Measurements from ENCODE around the gene ZSWIM7. TPM values are rescaled to one million over a fixed set of nuclear protein-coding genes. Genes with fewer than 3 reads are reported as not detected.

ZSWIM7 gene
- total RNA-seq, 1 experiment from 2014 or later: 11.9 TPM

DNA sequence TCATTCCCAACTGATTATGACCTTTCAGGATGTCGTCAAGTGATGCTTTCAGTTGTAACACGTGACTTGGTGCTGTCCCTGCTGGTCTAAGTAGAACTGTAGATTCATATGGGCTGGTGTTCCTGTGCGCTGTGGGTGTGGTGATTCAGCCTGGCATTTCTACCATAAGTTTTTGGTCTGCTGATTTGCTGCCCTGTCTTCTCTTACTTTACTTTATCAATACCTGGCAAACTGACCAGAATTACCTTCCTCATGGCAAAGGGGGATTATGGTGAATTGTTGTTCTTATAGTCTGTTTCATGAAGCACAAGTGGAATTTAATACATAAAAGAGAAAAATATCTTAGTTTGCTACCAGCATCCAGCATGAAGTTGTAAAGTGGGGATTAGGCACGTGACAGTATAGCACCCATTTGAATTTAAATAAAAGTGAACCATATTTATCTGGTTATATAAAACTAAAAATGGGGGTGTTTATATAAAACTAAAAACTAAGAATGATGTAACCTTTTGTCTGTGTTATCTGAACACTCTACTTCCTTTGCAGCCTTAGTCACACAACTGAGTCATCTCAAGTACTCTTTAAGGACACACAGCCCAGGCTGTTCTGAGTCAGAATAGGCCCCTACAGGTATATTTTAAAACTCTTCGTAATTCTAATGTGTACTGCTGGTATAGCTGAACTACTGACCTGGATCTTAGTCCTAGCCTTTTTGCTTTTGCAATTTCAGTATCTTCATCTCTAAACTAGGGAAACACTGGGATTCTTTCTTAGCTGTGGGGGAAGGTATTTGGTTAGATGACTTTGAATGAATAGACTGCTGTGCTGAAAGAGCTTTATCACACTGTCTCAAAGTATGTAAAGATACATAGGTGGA, 28.4 kb upstream of the ZSWIM7 start:
- H3K4me1 Mint-ChIP-seq (ENCODE audit: low read depth, unreplicated experiment): no peaks in the 10 kb centered on the region
- intact Hi-C loops (cut with micrococcal nuclease; ENCODE audit: unreplicated experiment): no loop called here
- DNase-seq: peak; percentile 35
- H3K27ac Mint-ChIP-seq (ENCODE audit: unreplicated experiment): peak overlapping the region; percentile 75
- H3K27me3 Mint-ChIP-seq (ENCODE audit: unreplicated experiment): no peaks in the 10 kb centered on the region
- TF ChIP-seq, protein P1, sequence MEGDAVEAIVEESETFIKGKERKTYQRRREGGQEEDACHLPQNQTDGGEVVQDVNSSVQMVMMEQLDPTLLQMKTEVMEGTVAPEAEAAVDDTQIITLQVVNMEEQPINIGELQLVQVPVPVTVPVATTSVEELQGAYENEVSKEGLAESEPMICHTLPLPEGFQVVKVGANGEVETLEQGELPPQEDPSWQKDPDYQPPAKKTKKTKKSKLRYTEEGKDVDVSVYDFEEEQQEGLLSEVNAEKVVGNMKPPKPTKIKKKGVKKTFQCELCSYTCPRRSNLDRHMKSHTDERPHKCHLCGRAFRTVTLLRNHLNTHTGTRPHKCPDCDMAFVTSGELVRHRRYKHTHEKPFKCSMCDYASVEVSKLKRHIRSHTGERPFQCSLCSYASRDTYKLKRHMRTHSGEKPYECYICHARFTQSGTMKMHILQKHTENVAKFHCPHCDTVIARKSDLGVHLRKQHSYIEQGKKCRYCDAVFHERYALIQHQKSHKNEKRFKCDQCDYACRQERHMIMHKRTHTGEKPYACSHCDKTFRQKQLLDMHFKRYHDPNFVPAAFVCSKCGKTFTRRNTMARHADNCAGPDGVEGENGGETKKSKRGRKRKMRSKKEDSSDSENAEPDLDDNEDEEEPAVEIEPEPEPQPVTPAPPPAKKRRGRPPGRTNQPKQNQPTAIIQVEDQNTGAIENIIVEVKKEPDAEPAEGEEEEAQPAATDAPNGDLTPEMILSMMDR (IDR thresholded peaks at IDR 0.05; ENCODE audit: unreplicated experiment): no peak
- no peak overlapping the region for H3K4me3 Mint-ChIP-seq (ENCODE audit: low read depth, unreplicated experiment)
- H3K36me3 Mint-ChIP-seq (ENCODE audit: insufficient read depth, unreplicated experiment): peaks cover 41% of the 10 kb centered on the region
- CTCF ChIA-PET: no interaction called here
- H3K9me3 Mint-ChIP-seq (ENCODE audit: low read depth, unreplicated experiment): no peaks in the 10 kb centered on the region
- TSS peak; percentile 47 for BruUV-seq (replicated peaks)

DNA sequence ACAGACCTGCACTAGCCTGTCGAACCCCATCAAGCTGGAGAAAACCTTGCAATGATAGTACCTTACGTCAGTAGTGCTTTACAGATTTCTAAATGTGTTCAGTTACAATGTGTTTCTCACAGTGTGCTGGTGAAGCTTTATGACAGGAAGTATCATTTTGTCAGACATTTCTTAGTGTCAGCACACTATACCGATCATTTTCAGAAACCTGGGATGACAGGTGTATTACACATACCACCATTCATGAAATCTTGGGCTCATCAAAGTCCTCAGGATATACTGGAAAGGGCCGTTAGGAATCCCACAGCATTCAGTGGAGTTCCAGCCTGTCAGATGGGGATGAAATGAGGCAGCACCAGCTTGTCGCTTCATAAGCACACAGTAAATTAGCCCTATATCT, 27.4 kb upstream of the ZSWIM7 start:
- DNase-seq: no peak
- CTCF ChIA-PET: no interaction called here
- Mint-ChIP-seq H3K36me3 (ENCODE audit: insufficient read depth, unreplicated experiment) (peaks cover 31% of the 10 kb centered on the region), H3K27ac (ENCODE audit: unreplicated experiment) (peak overlapping the region; percentile 75), H3K9me3 (ENCODE audit: low read depth, unreplicated experiment) (no peaks in the 10 kb centered on the region), H3K27me3 (ENCODE audit: unreplicated experiment) (no peaks in the 10 kb centered on the region), H3K4me1 (ENCODE audit: low read depth, unreplicated experiment) (no peaks in the 10 kb centered on the region), H3K4me3 (ENCODE audit: low read depth, unreplicated experiment) (no peak overlapping the region)
- TF ChIP-seq, protein P1 (IDR thresholded peaks at IDR 0.05; ENCODE audit: unreplicated experiment): no peak
- BruUV-seq (replicated peaks): no TSS peak
- intact Hi-C loops (cut with micrococcal nuclease; ENCODE audit: unreplicated experiment): no loop called here

DNA sequence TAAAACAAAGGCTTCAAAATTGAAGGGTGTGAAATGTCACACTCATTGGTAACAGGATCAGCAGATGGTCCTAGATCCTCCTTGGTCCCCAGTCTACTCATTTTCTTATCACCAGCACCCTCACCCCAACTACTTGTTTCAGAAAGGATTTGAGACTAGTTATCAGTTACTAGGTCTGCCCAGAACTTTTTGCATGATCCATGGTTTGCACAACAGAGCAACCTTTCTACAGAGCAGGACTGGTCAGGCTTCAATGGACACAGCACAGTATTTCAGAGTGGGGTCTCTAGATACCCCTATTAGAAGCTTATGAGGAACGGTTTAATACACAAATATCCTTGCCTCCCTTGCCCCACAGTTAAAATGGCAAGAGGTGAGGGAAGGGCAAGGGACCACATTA, 25.7 kb upstream of the ZSWIM7 start:
- no peak for DNase-seq
- TF ChIP-seq, protein P1 (IDR thresholded peaks at IDR 0.05; ENCODE audit: unreplicated experiment): no peak
- BruUV-seq (replicated peaks): no TSS peak
- Mint-ChIP-seq H3K36me3 (ENCODE audit: insufficient read depth, unreplicated experiment) (peaks cover 34% of the 10 kb centered on the region), H3K9me3 (ENCODE audit: low read depth, unreplicated experiment) (no peaks in the 10 kb centered on the region), H3K27ac (ENCODE audit: unreplicated experiment) (no peak overlapping the region), H3K4me1 (ENCODE audit: low read depth, unreplicated experiment) (no peaks in the 10 kb centered on the region), H3K4me3 (ENCODE audit: low read depth, unreplicated experiment) (no peak overlapping the region), H3K27me3 (ENCODE audit: unreplicated experiment) (no peaks in the 10 kb centered on the region)
- CTCF ChIA-PET: no interaction called here
- intact Hi-C loops (cut with micrococcal nuclease; ENCODE audit: unreplicated experiment): no loop called here

DNA sequence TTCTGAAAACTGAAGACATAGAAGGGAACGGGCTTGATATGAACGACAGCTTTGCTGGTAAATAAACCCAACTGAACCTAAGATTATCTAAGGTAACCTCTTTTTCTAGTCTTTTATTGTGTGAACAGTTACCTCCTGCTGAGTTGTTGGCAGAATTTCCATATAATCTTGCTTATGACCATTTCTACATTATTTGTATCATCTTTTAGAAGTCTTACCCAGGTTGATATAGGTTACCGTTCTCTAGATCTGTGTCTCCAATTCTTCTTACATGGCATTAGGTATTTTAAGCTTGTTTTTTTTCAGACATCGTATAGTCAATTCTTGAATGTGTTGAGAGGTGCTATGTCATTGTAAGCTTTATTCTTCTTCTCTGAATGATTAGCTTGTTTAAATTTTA, 24.4 kb upstream of the ZSWIM7 start:
- no TSS peak for BruUV-seq (replicated peaks)
- TF ChIP-seq, protein P1 (IDR thresholded peaks at IDR 0.05; ENCODE audit: unreplicated experiment): no peak
- Mint-ChIP-seq H3K4me3 (ENCODE audit: low read depth, unreplicated experiment) (no peak overlapping the region), H3K27me3 (ENCODE audit: unreplicated experiment) (no peaks in the 10 kb centered on the region), H3K36me3 (ENCODE audit: insufficient read depth, unreplicated experiment) (peaks cover 33% of the 10 kb centered on the region), H3K9me3 (ENCODE audit: low read depth, unreplicated experiment) (no peaks in the 10 kb centered on the region), H3K4me1 (ENCODE audit: low read depth, unreplicated experiment) (no peaks in the 10 kb centered on the region), H3K27ac (ENCODE audit: unreplicated experiment) (no peak overlapping the region)
- intact Hi-C loops (cut with micrococcal nuclease; ENCODE audit: unreplicated experiment): no loop called here
- DNase-seq: no peak
- CTCF ChIA-PET: no interaction called here
